Rectal smooth muscle tissue (tissue), 1 donor: Measurements from ENCODE around the gene NEK3.
A peak's percentile ranks its signal among the peaks of the same experiment; 100 is the strongest.
"Not testable (repeated sequence)": the region's sequence is repeated elsewhere in the genome, so short reads cannot be mapped to it uniquely, and the experiment has no call there.

ENCODE experiments used
- H3K27ac ChIP-seq: one replicate; pipeline ENCODE4 v1.7.0; 2013; ENCODE audit warnings: low read depth, low read length, inconsistent platforms
- H3K27me3 ChIP-seq: one replicate; pipeline ENCODE4 v1.7.0; 2013; ENCODE audit warnings: low read length; ENCODE audit not compliant: control insufficient read depth, insufficient read depth
- H3K36me3 ChIP-seq: one replicate; pipeline ENCODE4 v1.7.0; 2013; ENCODE audit warnings: low read length; ENCODE audit not compliant: control insufficient read depth, insufficient read depth
- H3K4me1 ChIP-seq: one replicate; pipeline ENCODE4 v1.7.0; 2013; ENCODE audit warnings: low read length; ENCODE audit not compliant: control insufficient read depth, insufficient read depth
- H3K4me3 ChIP-seq: one replicate; pipeline ENCODE4 v1.7.0; 2013; ENCODE audit warnings: low read length
- H3K9ac ChIP-seq: one replicate; pipeline ENCODE4 v1.7.0; 2013; ENCODE audit warnings: low read length

The NEK3 gene

GRCh38 chr13:52159159-52159982 lies at the start of gene NEK3:
NEK3 (minus strand) TSS chr13:52159597; CDS start chr13:52156191, 3,406 bp downstream.
- Histone ChIP-seq H3K36me3 (no peaks in the 10 kb centered on the region), H3K4me3 (peak within 1 kb of the TSS; percentile 82), H3K4me1 (no peaks in the 10 kb centered on the region), H3K27me3 (no peaks in the 10 kb centered on the region), H3K27ac (peak within 1 kb of the TSS; percentile 74), H3K9ac (peak within 1 kb of the TSS; percentile 61)

DNA sequence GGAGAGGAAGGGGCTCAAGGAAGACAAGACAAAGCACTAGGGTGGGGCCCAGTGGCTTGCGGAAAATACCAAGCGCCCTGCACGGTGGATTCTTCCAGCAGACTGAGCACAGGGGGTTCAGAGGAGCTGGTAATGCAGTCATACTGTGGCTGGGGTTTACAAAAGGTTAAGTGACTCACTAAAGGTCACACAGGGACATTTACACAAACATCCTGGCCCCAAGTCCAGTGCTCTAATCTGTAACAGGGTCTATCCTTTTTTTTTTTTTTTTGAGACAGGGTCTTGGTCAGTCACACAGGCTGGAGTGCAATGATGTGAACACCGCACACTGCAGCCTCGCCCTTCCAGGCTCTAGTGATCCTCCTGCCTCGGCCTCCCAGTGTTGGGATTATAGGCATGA lies 49.0 kb upstream of the NEK3 start:
- H3K4me1 ChIP-seq, H3K27me3 ChIP-seq, H3K4me3 ChIP-seq, H3K36me3 ChIP-seq, H3K9ac ChIP-seq, H3K27ac ChIP-seq: not testable (repeated sequence)

DNA sequence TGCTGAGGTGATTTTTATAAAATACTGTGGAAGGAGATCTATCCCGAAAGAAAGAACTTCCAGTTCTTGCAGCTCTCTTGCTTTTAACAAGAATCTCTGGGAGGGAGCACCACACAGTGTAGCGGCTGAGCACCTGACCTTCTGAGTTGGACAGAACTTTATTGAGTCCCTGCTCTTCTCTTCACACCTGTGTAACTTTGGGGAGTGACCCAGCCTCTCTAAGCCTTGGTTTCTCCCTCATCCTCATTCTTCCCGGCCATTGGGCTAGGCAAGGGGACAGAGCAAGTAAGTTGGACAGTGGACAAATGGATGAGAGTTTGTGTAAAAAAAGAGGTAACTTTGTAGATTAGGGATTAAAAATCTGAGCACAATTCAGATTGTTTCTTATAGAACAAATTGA lies 48.5 kb upstream of the NEK3 start:
- not testable (repeated sequence) for H3K27ac ChIP-seq, H3K36me3 ChIP-seq, H3K9ac ChIP-seq, H3K4me3 ChIP-seq, H3K4me1 ChIP-seq, H3K27me3 ChIP-seq

DNA sequence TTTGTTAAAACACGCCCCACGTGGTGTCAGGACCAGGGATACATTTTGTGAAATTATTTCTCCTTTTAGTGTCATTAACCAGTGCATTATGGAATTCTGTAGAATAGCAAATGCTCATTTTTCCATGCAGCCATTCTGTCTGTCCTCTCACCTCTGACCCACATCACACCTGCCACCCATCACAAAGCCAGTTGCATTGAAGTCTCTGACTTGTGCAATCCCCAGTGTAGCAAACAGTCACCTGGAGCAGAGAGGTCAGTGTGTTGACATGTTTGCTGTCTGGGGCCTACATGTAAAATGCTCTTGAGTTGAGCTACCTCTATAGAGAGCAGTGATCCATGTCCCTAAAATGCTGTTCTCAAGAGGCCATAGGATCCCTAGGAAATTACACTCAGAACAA lies 47.9 kb upstream of the NEK3 start:
- H3K9ac ChIP-seq, H3K4me3 ChIP-seq, H3K36me3 ChIP-seq, H3K27ac ChIP-seq, H3K4me1 ChIP-seq, H3K27me3 ChIP-seq: not testable (repeated sequence)

DNA sequence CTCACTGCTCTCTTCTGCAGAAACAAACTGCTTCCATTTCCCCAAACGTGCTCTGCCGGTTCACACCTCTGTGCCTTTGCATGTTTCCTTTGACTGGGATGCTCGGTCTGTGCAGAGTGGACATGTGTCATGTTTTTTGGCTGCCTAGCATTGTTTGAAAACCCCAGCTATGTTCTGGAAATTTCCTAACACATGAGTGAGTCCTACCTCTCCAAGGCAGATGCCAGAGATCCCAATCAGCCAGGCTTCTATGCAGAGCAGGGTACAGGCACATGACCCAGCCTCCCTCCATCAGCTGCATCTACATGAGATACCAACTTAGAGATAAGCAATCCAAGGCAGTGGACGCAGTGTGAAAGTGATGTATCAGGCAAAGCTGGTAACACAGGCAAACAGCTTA lies 45.1 kb upstream of the NEK3 start:
- H3K36me3 ChIP-seq, H3K4me3 ChIP-seq, H3K27me3 ChIP-seq, H3K27ac ChIP-seq, H3K4me1 ChIP-seq, H3K9ac ChIP-seq: not testable (repeated sequence)

- H3K4me1 ChIP-seq, H3K36me3 ChIP-seq, H3K9ac ChIP-seq, H3K4me3 ChIP-seq, H3K27ac ChIP-seq, H3K27me3 ChIP-seq: not testable (repeated sequence)
These were observed 44.5 kb upstream of the NEK3 start for GRCh38 chr13:52203864-52204263.

DNA sequence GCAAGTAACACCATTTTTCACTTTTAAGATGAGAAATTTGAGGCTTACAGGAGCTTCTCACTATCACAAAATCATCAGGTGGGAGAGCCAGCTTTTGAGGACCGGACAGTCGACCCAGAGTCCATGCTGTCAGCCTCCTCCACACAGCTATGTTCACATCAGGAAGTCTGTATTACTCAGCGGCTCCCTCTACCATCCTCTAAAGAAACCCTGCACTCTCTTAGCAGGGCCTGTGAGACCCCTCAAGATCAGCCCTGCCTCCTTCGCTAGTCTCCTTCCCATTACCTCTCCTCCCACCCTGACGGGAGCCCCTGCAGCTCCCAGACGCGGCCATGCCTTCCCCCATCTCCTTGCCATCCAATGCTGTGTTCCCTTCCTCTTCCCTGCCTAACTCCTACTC lies 43.1 kb upstream of the NEK3 start:
- H3K4me3 ChIP-seq, H3K36me3 ChIP-seq, H3K27me3 ChIP-seq, H3K4me1 ChIP-seq, H3K27ac ChIP-seq, H3K9ac ChIP-seq: not testable (repeated sequence)

- H3K36me3 ChIP-seq, H3K4me3 ChIP-seq, H3K27me3 ChIP-seq, H3K9ac ChIP-seq, H3K27ac ChIP-seq, H3K4me1 ChIP-seq: not testable (repeated sequence)
These were observed 42.2 kb upstream of the NEK3 start for GRCh38 chr13:52201439-52202193.

DNA sequence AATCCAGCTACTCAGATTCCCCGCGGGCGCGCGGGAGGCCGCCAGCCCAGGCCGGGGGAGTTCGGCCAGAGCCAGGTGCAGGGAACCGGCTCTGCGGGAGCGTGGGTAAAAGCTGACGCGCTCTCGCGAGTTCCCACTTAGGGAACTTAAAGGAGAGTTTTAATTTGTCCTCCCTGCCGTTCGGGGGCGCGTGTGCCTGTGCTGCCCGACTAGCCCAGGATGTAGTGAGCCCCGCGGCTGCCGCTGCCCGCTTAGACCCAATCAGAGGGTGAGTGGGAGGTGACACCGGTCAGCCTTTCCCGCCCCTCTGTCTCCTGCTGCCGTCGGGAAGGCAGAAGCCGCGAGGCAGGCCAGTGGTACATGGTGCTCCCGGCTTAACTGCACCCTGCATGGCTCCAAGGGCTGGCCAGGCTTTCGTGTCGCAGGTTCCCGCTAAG lies 36.0 kb upstream of the NEK3 start:
- no peak overlapping the region for H3K9ac ChIP-seq
- H3K27me3 ChIP-seq = no peaks in the 10 kb centered on the region
- H3K36me3 ChIP-seq = no peaks in the 10 kb centered on the region
- peak overlapping the region; percentile 95 for H3K4me3 ChIP-seq
- peaks cover 6% of the 10 kb centered on the region for H3K4me1 ChIP-seq
- H3K27ac ChIP-seq = peak overlapping the region; percentile 19

GRCh38 chr13:52194184-52194868 lies 34.9 kb upstream of the NEK3 start:
- Histone ChIP-seq H3K4me3 (peak overlapping the region; percentile 95), H3K4me1 (peaks cover 6% of the 10 kb centered on the region), H3K9ac (peak overlapping the region; percentile 46)

GRCh38 chr13:52193587-52194183 lies 34.3 kb upstream of the NEK3 start:
- H3K4me1 ChIP-seq, H3K36me3 ChIP-seq, H3K27me3 ChIP-seq: not testable (repeated sequence)
- H3K9ac ChIP-seq = peak overlapping the region; percentile 46
- peak overlapping the region; percentile 95 for H3K4me3 ChIP-seq
- H3K27ac ChIP-seq = peak overlapping the region; percentile 72

More at GRCh38 chr13:52194184-52194868, 34.9 kb upstream of the NEK3 start:
- Histone ChIP-seq H3K27me3 (no peaks in the 10 kb centered on the region), H3K36me3 (no peaks in the 10 kb centered on the region), H3K27ac (peak overlapping the region; percentile 72)

DNA sequence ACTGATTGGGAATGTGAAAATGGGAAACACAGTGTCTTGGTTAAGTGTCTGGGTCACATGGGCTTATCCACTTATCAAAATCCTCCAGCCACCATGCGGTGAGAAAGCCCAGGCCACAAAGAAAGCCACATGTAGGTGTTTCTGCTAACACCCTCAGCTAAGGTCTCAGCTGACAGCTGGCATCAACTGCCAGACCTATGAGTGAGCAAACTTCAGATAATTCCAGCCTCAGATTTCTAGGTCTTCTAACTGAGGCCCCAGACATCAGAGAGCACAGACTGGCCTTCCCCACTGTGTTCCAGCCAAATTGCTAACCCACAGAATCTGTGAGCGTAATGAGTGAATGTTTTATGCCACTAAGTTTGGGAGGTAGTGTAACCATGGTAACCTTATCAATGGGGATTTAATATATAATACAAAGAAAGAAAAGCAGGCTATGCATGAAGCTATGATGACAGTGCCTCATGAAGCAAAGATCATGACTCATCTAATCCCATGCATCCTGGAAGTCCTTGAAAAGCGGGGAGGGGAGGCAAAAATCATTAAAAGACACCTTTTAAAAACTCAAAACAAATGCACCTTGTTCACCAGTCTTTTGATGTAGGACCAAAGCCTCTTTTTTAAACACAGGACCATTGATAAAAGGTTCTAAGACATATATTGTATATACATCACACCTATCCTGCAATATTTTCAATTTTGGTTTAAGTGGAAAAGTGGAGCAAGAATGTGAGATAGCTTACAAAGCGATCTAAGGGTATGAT lies 28.2 kb upstream of the NEK3 start:
- H3K4me3 ChIP-seq, H3K9ac ChIP-seq, H3K36me3 ChIP-seq, H3K27me3 ChIP-seq, H3K27ac ChIP-seq, H3K4me1 ChIP-seq: not testable (repeated sequence)
